HepG2 (cell line): ENCODE results near the gene METTL22.

ENCODE experiments used
- ATF7 ChIP-seq, 2 experiments: fragments of 450-650 bp in 1 of 2; sonication (generic) in 1 of 2; formaldehyde crosslinking in 1 of 2; IDR thresholded peaks; 2 replicates each; pipeline versions ENCODE4 v1.4.0 to v1.6.1; 2016 to 2020; ENCODE audit warnings: antibody characterized with exemption in 1 of 2, mild to moderate bottlenecking in 1 of 2, missing genetic modification reagents in 1 of 2
- SMAD3 ChIP-seq: sonication (generic); formaldehyde crosslinking; IDR thresholded peaks from 2 replicates; pipeline ENCODE4 v1.4.0; 2020; ENCODE audit warnings: missing genetic modification reagents

DNA sequence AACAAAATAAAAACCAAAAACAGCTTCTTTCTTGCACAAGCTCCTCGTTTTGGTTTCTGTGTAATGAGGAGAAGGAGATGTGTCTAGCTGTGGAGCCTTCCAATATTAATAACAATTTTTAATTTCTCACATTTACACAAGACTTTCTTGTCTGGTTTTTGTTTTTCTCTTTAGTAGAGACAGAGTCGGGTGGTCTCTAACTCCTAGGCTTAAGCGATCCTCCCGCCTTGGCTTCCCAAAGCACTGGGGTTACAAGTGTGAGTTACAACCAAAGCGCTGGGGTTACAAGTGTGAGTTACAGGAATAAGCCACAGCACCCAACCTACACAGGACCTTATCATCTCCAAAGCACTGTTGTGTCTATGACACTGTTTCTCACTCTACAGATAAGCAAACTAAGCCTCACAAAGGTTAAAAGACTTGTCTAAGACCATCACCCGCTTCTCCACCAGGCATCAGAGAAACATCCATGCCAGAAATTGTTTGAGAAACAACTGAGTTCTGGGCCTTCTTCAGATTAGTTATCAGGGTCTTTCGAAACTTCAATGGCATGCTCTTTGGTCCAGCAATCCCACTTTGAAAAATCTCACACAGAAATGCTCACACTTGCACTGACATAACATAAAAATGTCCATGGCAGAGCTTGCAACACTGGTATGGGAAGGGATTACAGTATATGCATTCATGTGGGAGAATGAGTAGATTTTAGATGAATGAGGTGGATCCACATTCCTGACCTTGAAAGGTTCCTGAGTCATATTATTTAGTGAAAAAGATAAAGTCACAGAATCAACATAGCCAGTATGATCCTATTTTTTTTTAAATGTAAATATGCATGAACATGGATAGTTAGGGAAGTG is 56.8 kb downstream of the METTL22 start:
- TF ChIP-seq ATF7 (IDR thresholded peaks at IDR 0.05): peak; percentile 68
- TF ChIP-seq ATF7 (CRISPR knock-in tag; IDR thresholded peaks at IDR 0.05): no peak; the same call in 1 of the 2 replicates
- peak; percentile 67; the same call in 1 of the 2 replicates for TF ChIP-seq SMAD3 (CRISPR knock-in tag)
